Measurements from ENCODE around the gene DHX36.

Gene DHX36, protein sequence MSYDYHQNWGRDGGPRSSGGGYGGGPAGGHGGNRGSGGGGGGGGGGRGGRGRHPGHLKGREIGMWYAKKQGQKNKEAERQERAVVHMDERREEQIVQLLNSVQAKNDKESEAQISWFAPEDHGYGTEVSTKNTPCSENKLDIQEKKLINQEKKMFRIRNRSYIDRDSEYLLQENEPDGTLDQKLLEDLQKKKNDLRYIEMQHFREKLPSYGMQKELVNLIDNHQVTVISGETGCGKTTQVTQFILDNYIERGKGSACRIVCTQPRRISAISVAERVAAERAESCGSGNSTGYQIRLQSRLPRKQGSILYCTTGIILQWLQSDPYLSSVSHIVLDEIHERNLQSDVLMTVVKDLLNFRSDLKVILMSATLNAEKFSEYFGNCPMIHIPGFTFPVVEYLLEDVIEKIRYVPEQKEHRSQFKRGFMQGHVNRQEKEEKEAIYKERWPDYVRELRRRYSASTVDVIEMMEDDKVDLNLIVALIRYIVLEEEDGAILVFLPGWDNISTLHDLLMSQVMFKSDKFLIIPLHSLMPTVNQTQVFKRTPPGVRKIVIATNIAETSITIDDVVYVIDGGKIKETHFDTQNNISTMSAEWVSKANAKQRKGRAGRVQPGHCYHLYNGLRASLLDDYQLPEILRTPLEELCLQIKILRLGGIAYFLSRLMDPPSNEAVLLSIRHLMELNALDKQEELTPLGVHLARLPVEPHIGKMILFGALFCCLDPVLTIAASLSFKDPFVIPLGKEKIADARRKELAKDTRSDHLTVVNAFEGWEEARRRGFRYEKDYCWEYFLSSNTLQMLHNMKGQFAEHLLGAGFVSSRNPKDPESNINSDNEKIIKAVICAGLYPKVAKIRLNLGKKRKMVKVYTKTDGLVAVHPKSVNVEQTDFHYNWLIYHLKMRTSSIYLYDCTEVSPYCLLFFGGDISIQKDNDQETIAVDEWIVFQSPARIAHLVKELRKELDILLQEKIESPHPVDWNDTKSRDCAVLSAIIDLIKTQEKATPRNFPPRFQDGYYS

DNA sequence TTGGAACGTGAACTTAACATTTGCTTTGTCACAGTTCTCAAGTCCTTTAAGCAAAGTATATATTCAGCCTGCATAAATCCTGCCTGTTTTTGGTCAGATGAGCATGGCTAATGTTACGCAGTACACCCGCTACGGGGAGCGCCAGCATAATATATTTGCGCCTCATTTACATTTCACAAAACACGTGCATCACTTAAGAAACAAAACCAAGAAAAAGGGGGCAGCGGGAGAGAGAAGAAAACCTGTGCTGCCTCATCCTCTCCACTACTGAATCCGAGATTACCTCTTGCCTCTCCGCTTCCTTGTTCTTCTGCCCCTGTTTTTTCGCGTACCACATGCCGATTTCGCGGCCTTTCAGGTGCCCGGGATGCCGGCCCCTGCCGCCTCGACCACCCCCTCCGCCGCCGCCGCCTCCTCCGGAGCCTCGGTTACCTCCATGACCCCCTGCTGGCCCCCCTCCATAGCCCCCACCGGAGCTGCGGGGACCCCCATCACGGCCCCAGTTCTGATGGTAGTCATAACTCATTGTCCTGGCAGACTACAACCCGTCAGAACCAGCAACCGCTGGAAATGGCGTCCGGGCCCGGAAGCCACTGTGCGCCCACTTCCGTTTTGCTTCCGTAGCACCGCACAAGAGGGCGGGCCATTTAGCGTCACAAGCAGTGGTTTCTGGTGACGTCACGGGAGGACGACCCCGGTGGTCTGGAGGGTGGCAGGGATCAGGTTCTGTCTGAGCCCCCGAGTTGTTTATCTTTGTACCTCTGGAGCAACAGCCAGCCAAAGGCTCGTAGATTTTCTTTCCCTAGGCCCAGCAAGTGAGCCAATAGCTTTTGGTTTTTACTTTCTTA is at the start of gene DHX36:
TSS of gene DHX36 (minus strand) at position 597 of the 848 bp plus-strand sequence. CDS start at position 526, 71 bp downstream.
- peaks cover 16% of the 10 kb centered on the region for H3K4me1 Mint-ChIP-seq (ENCODE audit: low read depth)
- H3K4me3 Mint-ChIP-seq, result no peak within 1 kb of the TSS
- no peaks in the 10 kb centered on the region for H3K9me3 Mint-ChIP-seq (ENCODE audit: low read depth)

DNA sequence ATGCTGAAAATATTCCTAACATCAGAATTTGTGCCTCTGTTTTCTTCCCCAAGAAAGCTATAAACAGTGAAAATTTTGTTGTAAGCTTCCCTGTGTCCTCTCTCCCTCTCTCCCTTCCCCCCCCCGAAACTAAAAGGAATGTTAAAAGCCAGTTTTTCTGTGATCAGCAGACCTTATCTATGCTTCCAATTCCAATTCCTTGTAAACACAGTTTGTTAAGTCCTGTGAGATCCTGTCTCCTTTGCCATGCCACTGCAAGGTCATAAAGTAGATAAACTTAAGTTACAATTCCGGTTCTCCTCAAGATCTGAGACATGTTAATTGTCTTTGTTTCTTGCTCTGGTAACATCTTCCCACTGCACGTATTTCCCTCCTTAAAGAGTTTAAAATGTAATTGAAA is 42.9 kb upstream of the DHX36 start:
- no peaks in the 10 kb centered on the region for H3K36me3 Mint-ChIP-seq
- no peaks in the 10 kb centered on the region for H3K4me1 Mint-ChIP-seq (ENCODE audit: low read depth)
- no peak overlapping the region for H3K4me3 Mint-ChIP-seq
- H3K27ac Mint-ChIP-seq, result no peak overlapping the region
- H3K27me3 Mint-ChIP-seq, result peaks cover 10% of the 10 kb centered on the region
- no peaks in the 10 kb centered on the region for H3K9me3 Mint-ChIP-seq (ENCODE audit: low read depth)

More for the DNA sequence above, at the start of gene DHX36:
- H3K27ac Mint-ChIP-seq, result peak within 1 kb of the TSS; percentile 97
- H3K27me3 Mint-ChIP-seq, result no peaks in the 10 kb centered on the region
- peaks cover 6% of the 10 kb centered on the region for H3K36me3 Mint-ChIP-seq

DNA sequence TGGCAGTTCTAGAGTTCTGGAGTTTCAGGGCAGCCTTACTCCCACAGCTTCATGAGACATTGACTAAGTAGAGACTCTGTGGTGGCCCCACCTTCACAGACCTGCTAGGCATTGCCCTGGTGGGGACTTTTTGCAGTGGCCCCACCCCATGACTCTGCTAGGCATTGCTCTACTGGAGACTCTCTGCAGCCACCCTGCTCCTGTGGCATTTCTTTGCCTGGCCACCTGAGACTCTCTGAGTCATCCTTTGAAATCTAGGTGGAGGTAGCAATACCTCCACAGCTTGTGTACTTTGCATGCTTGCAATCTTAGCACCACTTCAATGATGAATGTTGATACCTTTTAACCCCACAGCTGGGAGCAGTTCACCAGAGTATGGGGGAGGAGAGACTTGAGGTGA is 40.6 kb upstream of the DHX36 start:
- no peaks in the 10 kb centered on the region for H3K36me3 Mint-ChIP-seq
- H3K9me3 Mint-ChIP-seq (ENCODE audit: low read depth), result no peaks in the 10 kb centered on the region
- peaks cover 10% of the 10 kb centered on the region for H3K27me3 Mint-ChIP-seq

DNA sequence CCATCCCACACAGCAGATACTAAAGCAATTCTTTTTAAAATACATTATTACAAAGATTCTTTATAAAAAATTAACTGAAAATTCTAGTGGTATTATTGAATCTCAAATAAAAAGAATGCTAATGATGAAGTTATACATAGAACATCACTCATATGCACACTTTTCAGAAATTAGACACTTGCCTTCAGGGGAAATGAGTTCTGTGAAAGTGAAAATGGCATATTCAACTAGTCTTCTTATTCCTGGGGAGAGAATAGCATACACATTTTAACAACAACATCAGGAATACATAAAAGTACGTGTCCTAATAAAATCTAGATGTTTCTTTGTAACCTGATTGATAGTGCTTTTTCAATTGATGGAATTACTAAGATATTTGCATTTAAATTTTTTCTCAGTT is 36.8 kb upstream of the DHX36 start:
- Mint-ChIP-seq H3K9me3 (ENCODE audit: low read depth) (no peaks in the 10 kb centered on the region), H3K4me1 (ENCODE audit: low read depth) (no peaks in the 10 kb centered on the region), H3K36me3 (no peaks in the 10 kb centered on the region), H3K4me3 (no peak overlapping the region), H3K27me3 (peaks cover 6% of the 10 kb centered on the region), H3K27ac (no peak overlapping the region)

More for the DNA sequence above, 40.6 kb upstream of the DHX36 start:
- Mint-ChIP-seq H3K4me1 (ENCODE audit: low read depth) (no peaks in the 10 kb centered on the region), H3K4me3 (no peak overlapping the region), H3K27ac (no peak overlapping the region)

DNA sequence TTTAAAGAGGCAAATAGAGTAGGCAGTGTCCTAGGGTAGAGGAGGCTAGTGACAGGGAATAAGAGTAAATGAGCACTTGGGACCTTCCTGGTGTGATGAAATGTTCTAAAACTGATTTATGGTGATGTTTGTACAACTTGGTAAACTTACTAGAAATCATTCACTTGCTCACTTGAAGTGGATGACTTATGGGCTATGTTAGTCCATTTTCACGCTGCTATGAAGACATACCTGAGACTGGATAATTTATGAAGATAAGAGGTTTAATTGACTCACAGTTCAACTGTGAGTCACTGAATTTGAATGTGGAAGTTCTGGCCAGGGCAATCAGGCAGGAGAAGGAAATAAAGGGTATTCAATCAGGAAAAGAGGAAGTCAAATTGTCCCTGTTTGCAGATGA is 31.7 kb upstream of the DHX36 start:
- H3K4me3 Mint-ChIP-seq, result no peak overlapping the region
- H3K9me3 Mint-ChIP-seq (ENCODE audit: low read depth), result no peaks in the 10 kb centered on the region

DNA sequence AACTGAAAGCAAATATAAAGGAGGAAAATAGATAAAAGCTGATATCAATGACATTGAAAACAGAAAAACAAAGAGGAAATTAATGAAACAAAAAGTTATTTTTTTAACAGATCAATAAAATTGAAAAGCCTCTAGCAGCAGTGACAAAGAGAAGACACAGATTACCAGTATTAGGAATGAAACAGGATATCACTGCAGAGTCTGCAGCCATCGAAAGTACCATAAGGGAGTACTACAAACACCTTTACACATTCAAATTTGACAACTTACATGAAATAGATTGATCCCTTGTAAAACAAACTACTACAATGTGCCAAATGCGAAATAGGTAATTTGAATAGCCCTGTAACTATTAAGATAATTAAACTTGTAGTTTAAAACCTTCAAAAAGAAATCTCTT is 24.9 kb upstream of the DHX36 start:
- Mint-ChIP-seq H3K4me1 (ENCODE audit: low read depth) (no peaks in the 10 kb centered on the region), H3K4me3 (no peak overlapping the region), H3K36me3 (peaks cover 2% of the 10 kb centered on the region), H3K27me3 (peaks cover 26% of the 10 kb centered on the region), H3K9me3 (ENCODE audit: low read depth) (no peaks in the 10 kb centered on the region), H3K27ac (no peak overlapping the region)

More for the DNA sequence above, 31.7 kb upstream of the DHX36 start:
- Mint-ChIP-seq H3K27me3 (peaks cover 15% of the 10 kb centered on the region), H3K36me3 (no peaks in the 10 kb centered on the region), H3K27ac (no peak overlapping the region), H3K4me1 (ENCODE audit: low read depth) (no peaks in the 10 kb centered on the region)

DNA sequence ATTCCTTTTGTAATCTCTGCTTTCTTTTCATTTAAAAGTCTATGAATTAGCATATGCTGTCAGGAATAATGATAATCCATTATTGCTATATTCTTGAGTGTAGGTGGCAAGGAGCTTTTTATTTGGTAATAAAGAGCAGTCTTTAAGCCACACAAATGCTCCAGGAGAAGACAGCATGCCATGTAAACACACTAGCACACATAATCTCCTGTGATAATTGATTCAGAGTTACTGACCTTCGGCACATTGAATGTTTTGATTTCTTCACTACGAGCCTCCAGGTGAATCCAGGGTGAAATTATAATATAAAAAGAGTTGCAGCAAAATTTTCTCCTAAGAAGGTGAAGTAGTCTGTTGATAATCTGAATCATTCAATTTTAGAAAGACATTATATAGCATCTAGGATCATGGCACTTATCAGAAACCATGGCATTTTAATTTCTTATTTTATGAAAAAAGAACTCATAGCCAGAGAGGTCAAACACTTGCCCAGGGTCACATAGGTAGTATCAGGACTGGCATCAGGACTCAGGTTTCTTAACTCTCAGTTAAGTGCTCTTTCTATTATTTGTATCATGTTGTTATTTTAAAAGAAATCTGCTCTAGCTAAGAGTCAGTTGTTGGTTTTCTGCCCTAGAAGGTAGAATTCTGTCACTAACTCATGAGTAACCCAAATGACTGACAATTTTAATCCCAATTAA is 21.3 kb upstream of the DHX36 start:
- H3K9me3 Mint-ChIP-seq (ENCODE audit: low read depth), result no peaks in the 10 kb centered on the region
- H3K27ac Mint-ChIP-seq, result no peak overlapping the region
- H3K36me3 Mint-ChIP-seq, result peaks cover 2% of the 10 kb centered on the region
- H3K4me3 Mint-ChIP-seq, result no peak overlapping the region
- H3K4me1 Mint-ChIP-seq (ENCODE audit: low read depth), result no peaks in the 10 kb centered on the region
- peaks cover 16% of the 10 kb centered on the region for H3K27me3 Mint-ChIP-seq

DNA sequence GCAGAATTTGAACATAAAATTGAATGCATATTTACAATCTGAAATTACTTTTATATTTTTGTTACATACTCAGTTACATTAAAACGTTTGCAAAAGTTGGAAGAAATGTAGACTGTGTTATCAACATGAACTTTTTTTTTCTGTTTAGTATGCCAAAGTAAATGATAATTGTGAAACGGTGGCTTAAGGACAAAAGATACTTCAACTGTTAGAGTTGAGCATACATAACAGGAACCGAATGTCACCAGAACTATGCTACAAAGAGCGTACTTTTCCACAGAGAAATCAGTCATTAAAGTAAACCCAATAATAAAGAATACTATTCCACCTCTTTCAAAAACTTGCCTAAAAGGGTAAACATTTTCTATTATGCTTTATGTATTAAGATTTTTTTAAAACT is 14.3 kb upstream of the DHX36 start:
- H3K4me1 Mint-ChIP-seq (ENCODE audit: low read depth), result no peaks in the 10 kb centered on the region
- H3K4me3 Mint-ChIP-seq, result no peak overlapping the region
- H3K36me3 Mint-ChIP-seq, result peaks cover 3% of the 10 kb centered on the region
- H3K27ac Mint-ChIP-seq, result no peak overlapping the region
- peaks cover 11% of the 10 kb centered on the region for H3K27me3 Mint-ChIP-seq
- H3K9me3 Mint-ChIP-seq (ENCODE audit: low read depth), result no peaks in the 10 kb centered on the region

DNA sequence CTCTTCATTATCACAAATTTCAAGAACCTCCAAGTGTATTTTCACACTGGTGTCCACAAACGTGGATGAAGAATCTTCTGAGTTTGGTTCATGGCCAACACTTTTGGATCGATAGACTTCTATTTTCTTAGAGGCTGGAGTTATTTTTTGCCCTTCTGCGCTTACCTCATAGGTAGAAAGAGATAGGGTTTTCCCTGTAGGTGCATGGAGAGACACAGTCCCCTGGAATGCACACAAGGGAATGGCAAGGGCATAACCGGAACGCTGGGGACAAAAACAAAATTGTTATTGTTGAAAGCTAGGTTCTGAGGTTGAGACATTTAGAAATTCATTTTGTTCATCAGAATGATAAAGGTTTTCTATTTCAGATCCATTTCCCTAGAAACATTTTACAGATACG is 13.7 kb upstream of the DHX36 start:
- Mint-ChIP-seq H3K27ac (no peak overlapping the region), H3K4me1 (ENCODE audit: low read depth) (no peaks in the 10 kb centered on the region), H3K9me3 (ENCODE audit: low read depth) (no peaks in the 10 kb centered on the region), H3K4me3 (no peak overlapping the region), H3K36me3 (peaks cover 3% of the 10 kb centered on the region), H3K27me3 (peaks cover 11% of the 10 kb centered on the region)

DNA sequence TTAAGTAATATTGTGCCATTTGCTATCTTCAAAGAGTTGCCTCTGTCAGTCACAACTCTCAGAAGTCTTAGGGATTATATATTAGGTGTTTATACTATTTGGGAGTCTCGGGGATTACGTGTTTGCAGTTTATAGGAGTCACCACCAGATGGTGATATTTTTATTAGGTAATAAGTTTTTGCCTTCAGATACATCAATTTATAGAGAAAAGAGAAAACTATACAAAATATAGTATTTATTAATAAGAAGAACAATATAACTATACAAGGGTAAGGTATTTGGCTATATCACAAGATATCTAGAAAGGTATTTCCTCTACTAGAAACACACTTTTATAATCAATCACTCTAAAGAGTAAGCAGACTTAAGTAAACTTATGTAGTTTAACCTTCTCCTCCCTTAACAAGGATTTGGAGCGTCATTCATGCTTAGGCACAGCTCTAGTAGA is 10.7 kb upstream of the DHX36 start:
- no peak overlapping the region for H3K27ac Mint-ChIP-seq
- H3K4me1 Mint-ChIP-seq (ENCODE audit: low read depth), result no peaks in the 10 kb centered on the region
- no peaks in the 10 kb centered on the region for H3K9me3 Mint-ChIP-seq (ENCODE audit: low read depth)
- no peak overlapping the region for H3K4me3 Mint-ChIP-seq
- H3K36me3 Mint-ChIP-seq, result peaks cover 3% of the 10 kb centered on the region
- peaks cover 5% of the 10 kb centered on the region for H3K27me3 Mint-ChIP-seq

DNA sequence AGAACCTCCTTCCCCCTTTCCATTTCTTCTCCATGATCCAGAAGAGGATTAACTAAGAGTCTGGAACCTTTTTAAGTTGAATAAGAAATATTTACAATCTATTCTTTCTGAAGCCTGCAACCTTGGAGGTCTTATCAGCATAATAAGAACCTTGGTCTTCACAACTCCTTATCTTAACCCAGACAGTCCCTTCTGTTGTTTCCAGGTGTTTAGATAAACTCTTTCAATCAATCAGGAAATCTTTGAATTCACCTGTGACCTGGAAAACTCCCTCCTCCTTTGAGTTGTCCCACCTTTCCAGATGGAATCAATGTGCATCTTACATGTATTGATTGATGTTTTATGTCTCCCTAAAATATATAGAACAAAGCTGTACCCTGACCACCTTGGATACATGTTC is 3.6 kb upstream of the DHX36 start:
- H3K27ac Mint-ChIP-seq, result no peak overlapping the region

DNA sequence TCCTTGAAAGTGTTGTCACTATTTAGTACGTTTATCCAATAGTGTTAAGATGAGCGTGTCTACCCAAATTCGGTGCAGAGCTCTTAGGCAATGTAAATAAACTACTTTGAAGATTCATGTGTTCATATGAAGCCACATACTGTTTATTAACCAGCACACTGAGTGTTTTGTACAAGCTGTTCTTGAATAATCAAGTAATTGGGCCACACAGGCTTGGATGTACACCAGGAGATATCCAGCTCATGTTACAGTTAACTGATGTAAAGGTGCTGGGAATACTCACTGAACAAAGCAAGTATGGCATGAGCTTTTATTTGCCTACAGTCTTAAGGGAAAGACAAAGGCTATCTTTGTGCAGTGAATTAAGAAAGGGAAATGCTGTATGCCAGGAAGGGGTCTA is 632 bp upstream of the DHX36 start:
- Mint-ChIP-seq H3K4me3 (no peak overlapping the region), H3K4me1 (ENCODE audit: low read depth) (peaks cover 16% of the 10 kb centered on the region), H3K27ac (peak overlapping the region; percentile 97), H3K36me3 (peaks cover 6% of the 10 kb centered on the region), H3K9me3 (ENCODE audit: low read depth) (no peaks in the 10 kb centered on the region), H3K27me3 (no peaks in the 10 kb centered on the region)

More for the DNA sequence above, 3.6 kb upstream of the DHX36 start:
- Mint-ChIP-seq H3K4me3 (no peak overlapping the region), H3K27me3 (no peaks in the 10 kb centered on the region), H3K4me1 (ENCODE audit: low read depth) (peaks cover 14% of the 10 kb centered on the region), H3K9me3 (ENCODE audit: low read depth) (no peaks in the 10 kb centered on the region), H3K36me3 (no peaks in the 10 kb centered on the region)

DNA sequence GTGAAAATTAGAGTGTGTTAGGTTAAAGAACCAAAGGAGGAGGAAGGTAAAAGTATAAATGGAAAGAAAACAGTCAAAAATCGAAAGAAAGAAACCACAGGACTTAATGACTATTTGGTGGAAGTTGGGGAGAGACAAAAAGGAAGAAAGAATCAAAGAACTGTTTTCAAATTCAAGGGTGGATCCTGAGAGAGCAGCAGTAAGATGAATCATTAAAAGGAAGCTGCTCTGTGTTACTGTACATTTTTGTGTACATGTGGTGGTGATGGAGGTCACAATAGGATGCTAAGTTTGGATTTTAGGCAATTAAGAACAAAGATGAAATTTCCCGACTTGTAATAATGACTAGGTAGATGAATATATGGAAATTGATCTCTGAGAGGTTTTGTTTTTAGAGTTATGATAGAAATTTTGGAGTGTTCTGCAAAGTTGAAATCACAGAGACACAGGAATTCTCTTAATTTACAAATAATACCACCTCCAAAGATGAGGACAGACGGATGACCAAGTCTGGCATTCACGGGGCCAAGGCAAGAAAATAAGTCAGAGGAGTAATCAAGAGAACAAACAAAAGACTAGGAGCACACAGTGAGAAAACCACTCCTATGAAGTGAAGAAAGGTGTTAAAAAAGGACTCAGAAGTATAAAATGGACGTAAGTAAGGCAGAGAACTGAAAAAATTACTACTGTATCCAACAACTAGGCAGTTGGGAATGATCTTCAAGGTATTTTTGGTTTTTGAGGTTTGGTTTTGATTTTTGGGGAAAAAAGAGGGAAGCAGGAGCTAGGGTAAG is 7.1 kb downstream of the DHX36 start:
- Mint-ChIP-seq H3K27ac (peak overlapping the region; percentile 74), H3K9me3 (ENCODE audit: low read depth) (no peaks in the 10 kb centered on the region), H3K4me3 (peak overlapping the region; percentile 51), H3K4me1 (ENCODE audit: low read depth) (peaks cover 17% of the 10 kb centered on the region), H3K27me3 (no peaks in the 10 kb centered on the region), H3K36me3 (peaks cover 23% of the 10 kb centered on the region)

Data from activated naive CD8-positive, alpha-beta T cell (primary cell).